GM18526 (cell line): ENCODE results near the gene KIF21B.

Experiments used
- POLR2A ChIP-seq: IDR thresholded peaks from 3 replicates; pipeline ENCODE4 v1.6.1; 2011; ENCODE audit not compliant: insufficient read length; ENCODE audit errors: extremely low read depth

The KIF21B gene

DNA sequence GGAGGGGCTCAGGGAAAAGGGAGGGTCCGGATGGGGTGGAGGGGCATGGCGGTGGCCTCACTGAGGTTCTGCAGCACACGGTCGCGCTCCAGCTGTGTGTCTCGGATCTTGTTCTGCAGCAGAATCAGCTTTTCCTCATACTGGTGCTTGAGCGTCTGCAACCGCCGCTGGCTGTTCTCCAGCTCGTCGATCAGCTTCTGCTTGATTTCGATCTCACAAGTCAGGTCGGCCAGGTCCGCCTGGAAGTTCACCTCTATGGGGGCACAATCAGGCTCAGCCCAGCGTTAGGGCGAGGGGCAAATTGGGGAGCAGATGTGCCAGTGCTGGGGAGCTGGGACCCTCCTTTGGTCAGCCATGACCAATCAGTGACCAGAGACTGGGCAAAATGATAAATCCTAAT lies 25.2 kb downstream of the KIF21B start:
- TF ChIP-seq POLR2A = no peak

DNA sequence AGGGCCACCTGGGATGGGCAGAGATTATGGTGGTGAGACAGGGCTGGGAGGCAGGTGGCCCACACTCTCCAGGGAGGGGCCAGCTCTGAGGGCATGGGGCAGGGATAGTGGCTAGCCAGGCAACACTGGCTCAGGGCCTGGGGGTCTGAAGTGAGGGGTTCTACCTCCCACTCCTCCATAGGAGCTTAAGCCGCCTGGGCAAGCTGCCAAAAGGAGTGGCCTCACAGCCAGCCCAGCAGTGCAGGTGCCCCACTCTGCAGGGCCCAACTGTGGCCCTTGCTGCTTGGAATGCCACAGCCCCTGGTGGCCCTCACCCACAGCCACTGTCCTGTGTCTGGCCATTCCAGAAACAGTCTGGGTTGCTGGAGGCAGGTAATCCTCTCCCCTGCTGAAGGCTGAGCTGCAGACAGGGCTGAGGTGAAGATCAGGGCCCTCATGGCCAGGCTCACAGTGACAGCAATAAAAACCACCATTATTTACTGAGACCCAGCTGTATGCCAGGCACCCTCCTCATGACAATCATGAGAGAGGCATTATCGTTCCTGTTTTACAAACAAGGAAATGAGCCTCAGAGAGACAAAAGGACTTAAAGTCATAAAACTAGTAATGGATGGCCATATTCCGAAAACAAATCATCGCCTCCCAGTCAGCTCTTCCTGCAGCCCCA lies 31.0 kb downstream of the KIF21B start:
- TF ChIP-seq POLR2A = no peak

DNA sequence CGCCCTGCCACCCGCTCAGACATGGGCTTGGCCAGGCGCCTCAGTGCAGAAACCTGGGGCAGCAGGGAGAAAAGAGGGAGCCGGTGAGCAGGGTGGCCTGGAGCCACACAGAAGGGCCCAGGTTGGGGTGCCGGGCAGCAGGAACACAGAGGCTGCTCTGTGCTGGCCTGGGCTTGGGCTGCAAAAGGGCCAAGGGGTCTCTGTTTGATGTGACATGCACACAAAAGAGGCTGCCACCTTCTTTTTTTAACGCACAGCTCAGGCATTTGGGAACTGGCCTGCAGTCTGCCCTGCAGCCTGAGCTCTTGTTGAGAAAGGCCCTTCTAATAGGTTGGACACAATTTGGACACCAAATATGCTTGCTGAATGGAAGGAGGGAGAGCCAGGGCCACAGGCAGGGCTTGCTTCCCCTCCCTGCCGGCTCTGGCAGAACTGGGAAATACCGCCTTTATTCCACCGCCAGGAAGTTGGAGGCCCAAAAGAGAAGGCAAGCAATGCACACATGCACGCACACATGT lies 32.4 kb downstream of the KIF21B start:
- TF ChIP-seq POLR2A = no peak

DNA sequence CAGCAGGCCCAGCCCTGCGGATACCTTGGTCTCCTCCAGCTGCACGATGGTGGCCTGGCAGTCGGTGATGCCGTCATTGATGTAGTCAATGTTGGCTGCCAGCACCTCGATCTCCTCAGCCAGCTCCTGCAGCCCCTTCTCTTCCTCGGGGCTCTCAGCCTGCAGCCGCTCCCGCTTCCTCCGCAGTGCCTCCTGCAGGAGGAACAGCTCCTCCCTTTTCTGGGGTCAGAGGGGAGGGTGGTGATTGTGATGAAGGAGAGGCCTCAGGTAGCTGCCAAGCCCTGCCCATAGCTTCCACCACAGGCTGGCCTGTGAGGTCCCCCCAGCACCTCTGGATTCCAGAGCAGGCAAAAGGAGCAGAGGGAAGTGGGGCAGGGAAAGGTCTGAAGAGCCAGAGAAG lies 33.4 kb downstream of the KIF21B start:
- TF ChIP-seq POLR2A = no peak

DNA sequence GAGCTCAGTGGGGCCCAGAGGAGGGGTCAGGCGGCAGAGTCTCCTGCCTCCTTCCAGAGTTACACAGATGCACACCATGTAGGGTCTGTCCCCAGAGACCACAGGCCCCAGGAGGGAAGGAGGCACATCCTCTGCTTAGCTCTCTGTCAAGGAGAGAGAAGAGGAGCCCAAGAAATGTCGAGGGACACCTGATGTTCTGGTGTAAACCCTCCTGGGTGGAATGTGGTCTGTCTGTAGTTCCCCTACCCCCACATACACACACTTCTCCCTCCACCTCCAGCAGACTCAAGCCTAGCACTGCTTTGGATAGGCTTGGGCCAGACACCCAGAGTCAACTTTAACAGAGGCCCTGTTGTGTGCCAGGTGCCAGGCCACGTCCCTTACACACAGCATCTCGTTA lies 34.2 kb downstream of the KIF21B start:
- no peak for TF ChIP-seq POLR2A

DNA sequence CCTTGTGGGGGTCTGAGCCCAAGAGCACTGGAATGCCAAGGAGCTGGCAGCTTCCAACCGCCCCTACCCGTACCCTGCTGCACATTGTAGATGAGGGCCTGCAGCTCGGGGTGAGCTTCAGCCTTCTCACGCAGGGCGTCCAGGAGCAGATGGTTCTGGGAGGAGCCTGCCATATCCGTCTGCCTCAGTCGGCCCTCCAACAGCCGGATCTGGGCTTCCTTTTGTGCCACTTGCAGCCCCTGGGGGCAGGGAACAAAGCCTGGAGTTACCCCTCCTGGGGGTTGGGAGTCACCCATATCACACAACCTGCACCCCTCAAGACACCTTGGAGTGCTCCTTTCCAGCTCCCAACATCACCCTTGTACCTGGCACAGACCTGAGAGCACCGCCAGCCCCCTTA lies 34.8 kb downstream of the KIF21B start:
- no peak for TF ChIP-seq POLR2A

DNA sequence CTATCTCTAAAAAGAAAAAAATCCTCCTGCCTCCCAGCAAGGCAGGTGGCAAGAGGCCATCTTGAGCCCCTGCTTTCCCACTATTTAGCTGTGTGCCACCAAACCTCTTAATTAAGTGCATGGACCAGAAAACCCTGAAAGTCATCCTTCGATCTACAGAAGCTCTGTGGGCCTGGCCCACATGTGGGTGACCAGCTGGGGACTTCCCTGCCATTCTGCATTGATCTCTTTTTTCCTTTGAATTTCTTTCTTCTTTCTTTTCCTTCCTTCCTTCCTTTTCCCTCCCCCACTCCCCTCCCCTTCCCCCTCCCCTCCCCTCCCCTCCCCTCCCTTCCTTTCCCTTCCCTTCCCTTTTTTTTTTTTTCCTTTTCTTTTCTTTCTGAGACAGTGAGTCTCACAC lies 38.0 kb downstream of the KIF21B start:
- TF ChIP-seq POLR2A = no peak

DNA sequence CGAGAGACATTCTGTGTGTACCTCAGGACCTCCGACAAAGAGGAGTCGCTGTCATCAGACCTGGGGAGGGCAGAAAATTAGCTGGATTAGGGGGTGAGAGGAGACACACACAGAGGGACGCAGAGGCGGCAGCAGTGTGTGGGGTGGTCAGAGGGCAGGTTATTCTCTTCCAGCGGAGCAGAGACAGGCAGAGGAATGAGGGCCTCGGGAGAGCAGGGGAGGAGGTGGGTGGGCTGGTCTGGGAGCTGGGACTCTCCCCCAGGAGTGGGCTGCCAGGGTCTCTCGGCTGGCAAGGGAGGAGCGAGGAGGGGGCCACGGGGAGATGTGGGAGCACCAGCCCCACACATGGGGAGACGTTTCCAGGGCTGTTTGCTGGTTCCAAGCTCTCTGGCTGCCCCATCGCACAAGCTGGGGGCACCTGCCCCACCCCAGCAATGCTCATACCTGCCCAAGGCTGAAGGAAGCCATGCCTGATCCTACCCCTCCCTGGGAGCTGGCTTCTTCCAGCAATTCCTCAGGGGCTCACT lies 40.4 kb downstream of the KIF21B start:
- no peak for TF ChIP-seq POLR2A

DNA sequence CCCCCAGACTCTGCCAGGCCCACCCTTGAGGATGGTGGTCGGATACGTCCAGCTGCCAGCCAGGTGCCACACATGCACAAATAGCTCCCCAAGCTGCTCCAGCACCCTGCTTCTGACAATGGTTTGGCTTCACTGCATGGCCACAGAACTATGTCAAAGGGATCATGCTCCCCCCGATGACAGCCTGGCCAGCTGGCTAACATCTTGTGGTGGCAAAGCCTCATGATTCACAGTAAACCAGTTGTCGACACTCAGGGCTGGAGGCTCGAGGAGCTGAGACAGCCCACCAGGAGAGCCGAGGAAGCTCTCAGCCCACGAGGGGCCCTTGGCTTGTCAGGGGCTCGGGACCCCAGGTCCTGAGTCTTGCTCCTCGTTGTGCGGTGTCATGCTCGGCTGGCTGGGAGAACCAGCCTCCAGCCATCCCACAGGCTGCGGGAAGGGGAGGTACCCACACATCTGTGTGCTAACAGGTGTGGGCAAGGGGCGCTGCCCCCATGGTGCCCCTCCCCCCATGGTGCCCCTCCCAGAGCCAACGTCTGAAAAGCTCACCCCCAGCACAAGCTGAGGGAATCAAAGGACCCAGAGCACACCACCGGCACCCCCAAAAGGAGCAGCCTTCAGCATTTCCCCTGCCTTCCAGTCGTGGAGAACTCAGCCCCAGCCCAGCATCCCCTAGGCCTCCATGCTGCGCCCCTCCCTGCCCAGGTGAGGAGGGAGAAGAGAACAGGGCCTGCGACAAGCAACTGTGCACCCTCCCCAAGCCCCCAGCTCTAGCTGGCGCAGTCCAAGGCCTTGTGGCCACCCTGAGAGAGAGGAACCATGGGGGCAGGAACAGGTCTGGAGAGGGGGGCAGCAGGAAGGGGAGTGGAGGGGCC lies 41.2 kb downstream of the KIF21B start:
- TF ChIP-seq POLR2A = no peak

DNA sequence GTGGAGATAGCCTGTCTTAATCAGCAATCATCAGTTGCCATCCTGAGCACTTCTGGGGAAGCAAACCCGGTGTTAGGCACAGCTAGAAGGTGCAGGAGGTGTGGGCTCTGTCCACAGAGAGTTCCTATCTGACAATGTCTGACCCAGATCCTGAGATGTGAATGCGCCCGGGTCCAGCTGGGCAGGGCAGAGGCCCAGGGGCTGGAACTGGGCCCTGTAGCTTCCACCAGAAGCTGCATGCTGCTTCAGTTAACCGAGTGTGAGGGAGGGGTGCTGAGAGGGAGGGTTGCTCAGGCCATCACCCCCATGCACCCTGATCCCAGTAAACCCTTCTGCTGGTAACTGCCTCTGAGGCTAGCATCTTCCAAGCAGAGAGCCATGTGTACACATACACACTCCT lies 42.2 kb downstream of the KIF21B start:
- no peak for TF ChIP-seq POLR2A

DNA sequence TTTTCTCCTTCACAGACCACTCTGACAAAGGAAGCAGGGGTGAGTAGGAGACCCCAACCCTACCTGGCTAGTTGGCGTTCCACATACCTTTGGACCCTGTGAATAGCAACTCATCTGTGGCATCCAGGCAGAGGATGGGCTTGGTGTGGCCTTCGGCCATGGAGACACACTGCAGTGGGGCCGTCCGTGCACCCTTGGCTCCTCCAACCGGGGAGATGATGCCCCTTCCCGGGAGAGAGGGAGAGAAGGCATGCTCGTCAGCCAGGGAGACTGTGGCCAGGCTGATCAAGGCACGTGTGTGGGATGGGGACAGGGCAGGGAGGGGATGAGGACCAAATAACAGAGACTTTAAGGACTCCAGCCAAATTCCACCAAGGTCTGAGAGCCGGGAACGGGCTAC lies 42.6 kb downstream of the KIF21B start:
- no peak for TF ChIP-seq POLR2A

DNA sequence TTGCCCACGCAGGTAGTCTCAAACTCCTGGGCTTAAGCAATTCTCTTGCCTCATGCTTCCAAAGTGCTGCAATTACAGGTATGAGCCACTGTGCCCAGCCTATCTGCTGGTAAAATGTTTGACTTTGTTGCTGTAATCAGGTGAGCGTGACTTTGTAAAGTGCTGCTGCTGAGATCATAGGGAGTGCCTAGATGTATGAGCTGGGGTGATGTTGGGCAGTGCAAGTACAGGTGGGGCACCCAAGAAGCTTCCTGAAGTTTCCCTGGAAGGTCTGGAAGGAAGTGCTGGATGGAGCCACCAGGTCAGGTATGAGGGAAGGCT lies 43.1 kb downstream of the KIF21B start:
- no peak for TF ChIP-seq POLR2A

DNA sequence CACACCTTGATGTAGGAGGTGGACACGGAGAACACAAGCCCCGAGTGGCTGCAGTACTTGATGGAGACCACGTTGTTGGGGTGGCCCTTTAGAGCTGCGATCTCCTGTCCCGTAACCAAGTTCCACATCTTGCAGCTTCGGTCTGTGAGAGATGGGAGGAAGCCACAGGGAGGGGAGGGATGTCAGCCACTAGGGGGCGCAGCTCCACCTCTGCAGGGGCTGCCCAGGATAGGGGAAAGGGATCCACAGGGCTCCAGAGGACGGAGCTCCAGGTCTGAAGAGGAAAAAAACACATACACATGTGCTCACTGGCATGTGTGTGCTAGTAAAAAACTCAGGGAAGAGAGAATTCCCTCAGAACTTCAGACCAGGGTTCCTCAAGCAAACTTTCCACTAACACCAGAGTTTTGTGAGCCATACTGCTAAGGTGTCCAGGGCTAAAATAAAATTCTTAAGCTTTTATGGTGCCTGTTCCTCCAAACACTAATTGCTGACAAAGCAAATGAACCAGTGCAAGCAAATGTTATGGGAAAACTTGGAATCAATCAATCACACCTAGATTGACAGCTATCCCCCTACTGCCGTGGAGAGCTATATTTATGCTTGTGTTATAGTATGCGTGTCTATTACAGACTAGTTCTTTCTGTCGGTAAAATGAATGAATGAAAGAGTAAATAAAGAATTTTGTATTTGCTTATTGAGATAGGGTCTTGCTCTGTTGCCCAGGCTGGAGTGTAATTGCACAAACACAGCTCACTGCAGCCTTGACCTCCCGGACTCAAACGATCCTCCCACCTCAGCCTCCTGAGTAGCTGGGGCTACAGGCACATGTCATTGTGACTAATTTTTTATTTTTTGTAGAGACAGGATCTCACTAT lies 43.7 kb downstream of the KIF21B start:
- TF ChIP-seq POLR2A = no peak

DNA sequence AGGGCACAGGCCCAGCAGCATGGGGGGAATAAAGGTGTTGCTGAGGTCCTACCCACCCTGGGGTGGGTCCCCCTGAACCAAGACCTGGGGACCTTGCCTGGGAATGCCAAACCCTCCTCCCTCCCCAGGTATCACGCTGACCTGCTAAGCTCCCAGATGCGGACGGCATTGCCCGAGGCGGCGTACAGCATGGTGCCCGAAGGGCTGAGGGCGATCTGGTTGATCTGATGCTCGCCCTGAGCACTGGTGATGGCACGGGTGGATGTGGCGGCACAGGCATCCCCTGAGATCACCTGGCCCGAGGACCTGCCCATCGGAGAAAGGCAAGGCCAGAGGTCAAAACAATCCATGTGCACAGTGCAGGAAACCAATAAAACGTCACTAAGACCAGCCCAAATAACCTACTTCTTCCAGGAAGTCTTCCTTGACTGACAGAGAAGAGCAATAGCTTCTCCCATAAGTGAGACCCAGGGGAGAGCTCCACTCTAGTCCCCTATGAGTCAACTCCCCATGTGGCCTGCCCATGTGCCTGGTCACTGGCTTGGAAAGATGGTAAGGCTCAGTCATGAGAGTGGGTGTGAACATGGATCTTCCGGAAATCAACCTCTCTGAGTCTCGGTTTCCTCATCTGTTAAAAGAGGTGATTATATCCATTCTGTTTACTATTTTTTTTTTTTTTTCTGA lies 46.3 kb downstream of the KIF21B start:
- no peak for TF ChIP-seq POLR2A

DNA sequence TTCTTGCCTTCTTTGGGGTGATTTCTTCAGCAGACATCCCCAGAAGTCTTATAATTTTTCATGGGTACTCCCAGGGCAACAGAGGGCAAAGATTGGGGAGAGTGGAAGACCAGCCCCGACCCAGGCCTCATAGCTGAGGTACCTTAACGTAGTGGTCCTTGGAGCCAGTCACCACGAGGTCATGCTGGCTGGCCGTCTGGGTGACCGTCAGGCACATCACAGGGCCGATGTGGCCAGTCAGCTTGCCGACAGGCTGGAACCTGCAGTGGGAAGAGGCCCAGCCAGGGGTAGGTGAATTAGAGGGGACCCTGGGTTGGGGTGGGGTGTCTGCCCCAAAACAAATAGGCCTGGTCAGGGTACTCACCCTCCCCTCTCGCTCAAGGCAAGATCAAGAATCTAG lies 46.9 kb downstream of the KIF21B start:
- TF ChIP-seq POLR2A = no peak
